PC-9 (cell line): Measurements from ENCODE around the gene MED13L. TPM values are rescaled to one million over a fixed set of nuclear protein-coding genes. Genes with fewer than 3 reads are reported as not detected.

Experiments used
- BruUV-seq: library from RNA; stranded (reverse); fragments of 400-500 nt; replicated peaks from 2 replicates; lab custom pipeline; 2021; lab: Mats Ljungman, UMichigan
- CTCF ChIA-PET: fragments of 300-600 bp; sonication (Branson Sonifier 250); formaldehyde crosslinking; loops from one replicate; lab custom pipeline; 2022; ENCODE audit warnings: antibody characterized with exemption; lab: Charles Lee
- POLR2A ChIA-PET: fragments of 300-600 bp; sonication (Branson Sonifier 250); formaldehyde crosslinking; loops from one replicate; lab custom pipeline; 2022; ENCODE audit warnings: antibody characterized with exemption; ENCODE audit not compliant: unreplicated experiment; lab: Charles Lee
- DNase-seq, 2 experiments: peaks; one replicate each; pipeline versions ENCODE4 v3.0.0 to v3.0.0-alpha.2; 2015 to 2022; ENCODE audit warnings: mixed read lengths in 1 of 2
- H2AFZ ChIP-seq: fragments of 200-600 bp; sonication (generic); 2 replicates; pipeline ENCODE4 v1.8.1; 2017; ENCODE audit warnings: antibody characterized with exemption
- H3F3A ChIP-seq: fragments of 200-600 bp; sonication (generic); 2 replicates; pipeline ENCODE4 v1.8.1; 2017; ENCODE audit warnings: antibody characterized with exemption, mild to moderate bottlenecking, low read depth; ENCODE audit not compliant: insufficient read depth
- H3K27ac ChIP-seq: fragments of 200-600 bp; sonication (generic); 2 replicates; pipeline ENCODE4 v1.6.1; 2016; ENCODE audit warnings: mixed run types
- H3K27me3 ChIP-seq: fragments of 200-600 bp; sonication (generic); 2 replicates; pipeline ENCODE4 v1.6.1; 2016; ENCODE audit warnings: low read depth, mixed run types; ENCODE audit not compliant: insufficient read depth
- H3K36me3 ChIP-seq: fragments of 200-600 bp; sonication (generic); 2 replicates; pipeline ENCODE4 v1.6.1; 2016; ENCODE audit warnings: low read depth, mixed run types
- H3K4me1 ChIP-seq: fragments of 200-600 bp; sonication (generic); replicated peaks from 2 replicates; pipeline ENCODE4 v1.6.1; 2016; ENCODE audit warnings: mixed run types; ENCODE audit not compliant: insufficient read depth
- H3K4me2 ChIP-seq: fragments of 200-600 bp; sonication (generic); 2 replicates; pipeline ENCODE4 v1.6.1; 2017; ENCODE audit warnings: mixed run types
- H3K4me3 ChIP-seq: fragments of 200-600 bp; sonication (generic); 2 replicates; pipeline ENCODE4 v1.6.1; 2016; ENCODE audit warnings: mixed run types
- H3K79me2 ChIP-seq: fragments of 200-600 bp; sonication (generic); 2 replicates; pipeline ENCODE4 v1.6.1; 2017; ENCODE audit warnings: low read depth, mixed run types
- H3K9me2 ChIP-seq: fragments of 200-600 bp; sonication (generic); 2 replicates; pipeline ENCODE4 v1.8.1; 2017; ENCODE audit warnings: mild to moderate bottlenecking; ENCODE audit not compliant: insufficient read depth
- H3K9me3 ChIP-seq: fragments of 200-600 bp; sonication (generic); 2 replicates; pipeline ENCODE4 v1.8.1; 2016; ENCODE audit warnings: low read depth; ENCODE audit not compliant: insufficient read depth
- H4K20me1 ChIP-seq: fragments of 200-600 bp; sonication (generic); 2 replicates; pipeline ENCODE4 v1.8.1; 2017; ENCODE audit not compliant: insufficient read depth
- CTCF ChIP-seq: fragments of 200-600 bp; sonication (generic); conservative IDR thresholded peaks from 2 replicates; pipeline ENCODE4 v1.6.1; 2017; ENCODE audit warnings: mixed run types, antibody characterized with exemption, mild to moderate bottlenecking, moderate library complexity
- EZH2 ChIP-seq: fragments of 200-600 bp; sonication (generic); IDR thresholded peaks from 2 replicates; pipeline ENCODE4 v1.8.0; 2017; ENCODE audit warnings: antibody characterized with exemption, low read depth
- intact Hi-C: fragments of 100-400 bp; cut with micrococcal nuclease; formaldehyde crosslinking; loops from one replicate; pipeline ENCODE4 v1.10.0; 2022; ENCODE audit not compliant: unreplicated experiment
- total RNA-seq: library from RNA; stranded (reverse); gene quantifications from 2 replicates; pipeline ENCODE4 v1.2.3, GENCODE V29; 2021

MED13L gene
- total RNA-seq, 1 experiment from 2014 or later, result 89.5 TPM

GRCh38 chr12:116069943-116070342, 207.6 kb downstream of the MED13L start:
- Histone ChIP-seq H3K4me2 (no peak overlapping the region), H3F3A (no peaks in the 10 kb centered on the region; the same call in 1 of the 2 replicates), H3K36me3 (no peaks in the 10 kb centered on the region), H4K20me1 (peaks cover 33% of the 10 kb centered on the region), H3K9me3 (no peaks in the 10 kb centered on the region), H3K9me2 (no peaks in the 10 kb centered on the region), H3K27ac (no peak overlapping the region), H3K4me3 (no peak overlapping the region), H3K79me2 (peaks cover 42% of the 10 kb centered on the region), H3K27me3 (no peaks in the 10 kb centered on the region), H2AFZ (no peak overlapping the region), H3K4me1 (no peaks in the 10 kb centered on the region)
- no TSS peak for BruUV-seq
- intact Hi-C loops, result loop anchor here (5.0 kb wide), 2 partner anchors 167 to 627 kb away; no protein-coding TSS in a partner anchor
- CTCF ChIA-PET, result no interaction called here
- no peak for DNase-seq
- POLR2A ChIA-PET, result no interaction called here
- TF ChIP-seq CTCF (no peak), EZH2 (no peak)

- TF ChIP-seq EZH2 (no peak), CTCF (no peak)
- H2AFZ ChIP-seq, result no peak overlapping the region
- no peaks in the 10 kb centered on the region; the same call in 1 of the 2 replicates for H3F3A ChIP-seq
- peaks cover 52% of the 10 kb centered on the region for H3K79me2 ChIP-seq
- DNase-seq, result no peak
- CTCF ChIA-PET, result no interaction called here
- H3K9me2 ChIP-seq, result no peaks in the 10 kb centered on the region
- H3K27me3 ChIP-seq, result no peaks in the 10 kb centered on the region
- no peaks in the 10 kb centered on the region for H3K9me3 ChIP-seq
- POLR2A ChIA-PET, result interaction anchor here (0.6 kb wide), 1 partner anchor 102 kb away, joined by 6 read pairs; no protein-coding TSS in a partner anchor
- no peaks in the 10 kb centered on the region for H3K4me1 ChIP-seq
- no peak overlapping the region for H3K4me3 ChIP-seq
- no TSS peak for BruUV-seq
- H3K4me2 ChIP-seq, result no peak overlapping the region
- no peak overlapping the region for H3K27ac ChIP-seq
- intact Hi-C loops, result loop anchor here (5.0 kb wide), 2 partner anchors 168 to 628 kb away; no protein-coding TSS in a partner anchor
- no peaks in the 10 kb centered on the region for H3K36me3 ChIP-seq
- H4K20me1 ChIP-seq, result peaks cover 33% of the 10 kb centered on the region
Observed at GRCh38 chr12:116068853-116069252, 208.6 kb downstream of the MED13L start.

GRCh38 chr12:116068371-116068770, 209.1 kb downstream of the MED13L start:
- Histone ChIP-seq H3K9me3 (no peaks in the 10 kb centered on the region), H4K20me1 (peaks cover 33% of the 10 kb centered on the region)
- CTCF ChIA-PET, result no interaction called here

More at GRCh38 chr12:116068371-116068770, 209.1 kb downstream of the MED13L start:
- intact Hi-C loops, result loop anchor here (5.0 kb wide), 2 partner anchors 169 to 629 kb away; no protein-coding TSS in a partner anchor
- Histone ChIP-seq H3K27ac (no peak overlapping the region), H3K4me1 (no peaks in the 10 kb centered on the region), H3K9me2 (no peaks in the 10 kb centered on the region), H3F3A (no peaks in the 10 kb centered on the region; the same call in 1 of the 2 replicates), H3K79me2 (peaks cover 57% of the 10 kb centered on the region), H2AFZ (no peak overlapping the region), H3K4me2 (no peak overlapping the region), H3K4me3 (no peak overlapping the region), H3K36me3 (no peaks in the 10 kb centered on the region), H3K27me3 (no peaks in the 10 kb centered on the region)
- no peak for DNase-seq
- no peak for TF ChIP-seq EZH2
- TF ChIP-seq CTCF, result no peak
- POLR2A ChIA-PET, result no interaction called here
- no TSS peak for BruUV-seq
